GM12865 (cell line): Measurements from ENCODE around the gene IQCN.

Experiments used
- DNase-seq: peaks from one replicate; pipeline ENCODE4 v3.0.0; 2010; ENCODE audit warnings: low read depth
- H3K4me3 ChIP-seq: 2 replicates; pipeline ENCODE4 v1.5.1; 2011; ENCODE audit warnings: mild to moderate bottlenecking, low read depth, low read length, control low read depth
- TF ChIP-seq, protein P1 (sequence below): IDR thresholded peaks from 2 replicates; pipeline ENCODE4 v1.5.1; 2011; ENCODE audit warnings: low read length, control low read depth, low read depth, inconsistent platforms; ENCODE audit not compliant: insufficient read depth; ENCODE audit errors: missing control alignments

The IQCN gene

DNA sequence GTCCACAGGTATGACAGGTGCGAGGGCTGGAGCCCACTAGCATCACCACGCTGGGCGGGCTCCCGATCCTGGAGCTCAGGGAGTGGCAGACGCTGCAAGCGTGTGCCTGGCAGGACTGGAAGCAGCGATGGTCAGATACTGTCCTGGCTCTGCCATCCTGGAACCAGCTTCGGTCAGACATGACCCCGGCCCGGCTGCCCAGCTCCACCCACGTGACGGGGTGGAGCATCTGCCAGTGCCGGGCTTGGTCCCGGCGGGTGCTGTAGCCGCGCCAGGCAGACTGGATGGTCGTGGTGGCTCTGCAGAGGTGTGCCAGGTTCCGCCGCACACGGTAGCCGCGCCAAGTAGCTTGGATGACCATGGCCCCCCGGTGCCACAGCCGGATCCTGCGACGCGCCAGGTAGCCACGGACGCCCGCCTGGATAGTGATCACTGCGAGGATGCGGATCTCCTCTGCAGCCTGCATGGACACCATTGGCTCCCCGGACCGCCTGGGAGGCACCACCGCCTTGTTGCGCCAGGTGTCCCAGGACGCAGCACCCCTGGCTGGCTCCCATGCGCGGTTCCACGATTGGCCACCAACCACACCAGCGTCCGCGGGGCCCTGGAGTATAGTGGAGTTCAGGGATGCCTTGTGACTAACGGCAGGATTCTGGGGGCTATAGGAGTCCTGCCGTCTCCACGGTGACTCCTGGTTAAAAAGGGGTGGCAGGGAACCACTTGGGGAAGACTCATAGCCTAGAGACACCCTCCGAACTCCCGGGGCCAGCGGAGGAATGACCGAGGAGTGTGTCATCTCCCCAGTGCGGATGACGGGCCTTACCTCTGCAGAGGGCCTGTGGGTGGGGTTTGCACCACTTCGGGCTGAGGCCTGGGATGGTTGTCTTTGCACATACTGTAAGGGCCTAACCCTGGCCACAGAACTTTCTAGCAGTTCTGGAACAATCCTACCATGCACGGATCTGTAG lies 16.5 kb downstream of the IQCN start:
- TF ChIP-seq, protein P1, sequence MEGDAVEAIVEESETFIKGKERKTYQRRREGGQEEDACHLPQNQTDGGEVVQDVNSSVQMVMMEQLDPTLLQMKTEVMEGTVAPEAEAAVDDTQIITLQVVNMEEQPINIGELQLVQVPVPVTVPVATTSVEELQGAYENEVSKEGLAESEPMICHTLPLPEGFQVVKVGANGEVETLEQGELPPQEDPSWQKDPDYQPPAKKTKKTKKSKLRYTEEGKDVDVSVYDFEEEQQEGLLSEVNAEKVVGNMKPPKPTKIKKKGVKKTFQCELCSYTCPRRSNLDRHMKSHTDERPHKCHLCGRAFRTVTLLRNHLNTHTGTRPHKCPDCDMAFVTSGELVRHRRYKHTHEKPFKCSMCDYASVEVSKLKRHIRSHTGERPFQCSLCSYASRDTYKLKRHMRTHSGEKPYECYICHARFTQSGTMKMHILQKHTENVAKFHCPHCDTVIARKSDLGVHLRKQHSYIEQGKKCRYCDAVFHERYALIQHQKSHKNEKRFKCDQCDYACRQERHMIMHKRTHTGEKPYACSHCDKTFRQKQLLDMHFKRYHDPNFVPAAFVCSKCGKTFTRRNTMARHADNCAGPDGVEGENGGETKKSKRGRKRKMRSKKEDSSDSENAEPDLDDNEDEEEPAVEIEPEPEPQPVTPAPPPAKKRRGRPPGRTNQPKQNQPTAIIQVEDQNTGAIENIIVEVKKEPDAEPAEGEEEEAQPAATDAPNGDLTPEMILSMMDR, result no peak
- no peak overlapping the region for H3K4me3 ChIP-seq
- no peak for DNase-seq

DNA sequence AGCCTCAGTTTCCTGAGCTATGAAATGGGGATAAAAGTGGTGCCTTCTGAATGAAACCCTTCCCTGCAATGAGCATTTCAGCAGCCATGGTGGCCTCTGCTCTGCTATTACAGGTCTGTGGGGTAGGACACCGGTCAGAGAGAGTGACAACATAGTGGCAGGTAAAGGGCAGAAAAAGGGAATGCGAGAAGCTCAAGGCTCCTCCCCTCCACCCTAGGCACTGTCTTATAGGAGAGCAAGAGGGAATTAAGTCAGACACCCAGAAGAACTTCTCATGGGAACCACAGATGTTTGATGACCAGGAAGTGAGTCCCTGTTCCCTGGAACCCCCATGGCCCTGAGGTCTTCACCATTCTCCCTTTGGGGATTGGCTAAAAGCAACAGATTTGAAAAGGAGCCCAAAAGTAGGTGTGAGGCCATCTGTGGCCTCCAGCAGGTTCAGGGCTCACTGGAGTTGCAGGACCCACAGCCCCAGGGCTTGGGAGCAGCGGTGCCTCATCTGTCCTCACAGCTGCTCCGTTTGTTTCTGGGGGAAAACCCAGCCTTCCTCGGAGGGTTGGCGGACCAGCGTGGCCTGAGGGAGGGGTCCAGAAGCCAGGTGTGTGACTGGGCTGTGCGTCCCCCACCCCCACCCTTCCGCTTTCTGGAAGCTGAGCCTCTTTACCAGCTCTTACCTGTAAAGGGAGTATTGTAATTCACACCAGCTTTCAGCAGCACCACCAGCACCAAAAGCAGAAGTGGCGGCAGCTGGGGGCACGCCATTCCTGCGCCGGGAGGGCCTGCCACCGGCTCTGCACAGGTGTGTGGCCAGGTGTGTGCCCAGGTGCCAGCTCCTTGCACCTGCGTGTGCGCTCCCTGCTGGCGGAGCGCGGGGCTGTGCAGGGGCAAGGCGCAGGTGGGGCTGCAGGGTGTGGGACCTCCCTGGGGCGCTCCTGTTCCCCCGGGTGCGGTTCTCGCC lies 19.4 kb downstream of the IQCN start:
- DNase-seq, result no peak
- TF ChIP-seq, protein P1, result peak; percentile 12
- no peak overlapping the region for H3K4me3 ChIP-seq

DNA sequence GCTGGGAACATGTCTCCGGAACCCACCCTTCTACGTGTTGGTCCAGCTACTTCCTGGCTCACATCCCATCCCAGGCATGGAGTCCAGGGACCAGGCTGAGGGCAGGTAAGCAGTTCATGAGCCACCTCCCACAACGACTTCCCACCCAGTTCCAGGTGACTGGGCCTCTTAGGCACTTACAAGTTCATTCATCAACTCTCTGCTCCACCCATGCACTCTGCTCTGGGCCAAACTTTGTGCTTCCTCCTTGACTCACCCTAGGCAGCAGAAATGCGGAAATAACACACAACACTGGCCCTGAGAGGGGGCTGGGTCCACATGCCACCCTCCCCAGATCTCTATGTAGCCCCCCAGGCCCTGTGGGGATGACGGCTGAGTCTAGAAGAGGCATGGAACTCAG lies 20.5 kb downstream of the IQCN start:
- no peak for DNase-seq
- TF ChIP-seq, protein P1, result no peak

DNA sequence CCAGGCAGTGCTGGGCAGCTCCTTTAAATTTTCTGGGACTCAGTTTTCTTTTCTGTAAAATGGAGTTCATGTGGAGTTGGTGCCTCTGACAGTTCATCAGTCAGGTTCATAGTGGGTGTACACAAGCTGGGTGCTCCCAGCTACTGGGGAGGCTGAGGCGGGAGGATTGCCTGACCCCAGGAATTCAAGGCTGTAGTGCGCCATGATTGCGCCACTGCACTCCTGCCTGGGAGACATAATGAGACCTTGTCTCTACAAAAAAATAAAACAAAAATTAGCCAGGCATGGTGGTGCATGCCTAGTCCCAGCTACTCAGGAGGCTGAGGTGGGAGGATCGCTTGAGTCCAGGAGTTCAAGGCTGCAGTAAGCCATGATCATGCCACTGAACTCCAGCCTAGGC lies 21.1 kb downstream of the IQCN start:
- TF ChIP-seq, protein P1, result no peak
- no peak overlapping the region for H3K4me3 ChIP-seq
- DNase-seq, result no peak

More for the DNA sequence above, 20.5 kb downstream of the IQCN start:
- H3K4me3 ChIP-seq, result no peak overlapping the region

DNA sequence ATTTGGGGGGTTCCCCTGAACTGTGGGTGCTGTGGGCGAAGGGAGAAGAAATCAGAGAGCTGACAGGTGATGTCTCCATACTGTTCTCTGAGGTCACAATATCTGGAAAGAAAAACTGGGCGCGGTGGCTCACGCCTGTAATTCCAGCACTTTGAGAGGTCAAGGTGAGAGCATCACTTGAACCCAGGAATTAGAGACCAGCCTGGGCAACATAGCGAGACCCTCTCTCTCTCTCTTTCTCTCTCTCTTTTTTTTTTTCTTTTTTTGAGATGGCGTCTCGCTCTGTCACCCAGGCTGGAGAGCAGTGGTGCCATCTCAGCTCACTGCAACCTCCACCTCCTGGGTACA lies 21.9 kb downstream of the IQCN start:
- no peak overlapping the region for H3K4me3 ChIP-seq
- TF ChIP-seq, protein P1, result no peak
- DNase-seq, result no peak

DNA sequence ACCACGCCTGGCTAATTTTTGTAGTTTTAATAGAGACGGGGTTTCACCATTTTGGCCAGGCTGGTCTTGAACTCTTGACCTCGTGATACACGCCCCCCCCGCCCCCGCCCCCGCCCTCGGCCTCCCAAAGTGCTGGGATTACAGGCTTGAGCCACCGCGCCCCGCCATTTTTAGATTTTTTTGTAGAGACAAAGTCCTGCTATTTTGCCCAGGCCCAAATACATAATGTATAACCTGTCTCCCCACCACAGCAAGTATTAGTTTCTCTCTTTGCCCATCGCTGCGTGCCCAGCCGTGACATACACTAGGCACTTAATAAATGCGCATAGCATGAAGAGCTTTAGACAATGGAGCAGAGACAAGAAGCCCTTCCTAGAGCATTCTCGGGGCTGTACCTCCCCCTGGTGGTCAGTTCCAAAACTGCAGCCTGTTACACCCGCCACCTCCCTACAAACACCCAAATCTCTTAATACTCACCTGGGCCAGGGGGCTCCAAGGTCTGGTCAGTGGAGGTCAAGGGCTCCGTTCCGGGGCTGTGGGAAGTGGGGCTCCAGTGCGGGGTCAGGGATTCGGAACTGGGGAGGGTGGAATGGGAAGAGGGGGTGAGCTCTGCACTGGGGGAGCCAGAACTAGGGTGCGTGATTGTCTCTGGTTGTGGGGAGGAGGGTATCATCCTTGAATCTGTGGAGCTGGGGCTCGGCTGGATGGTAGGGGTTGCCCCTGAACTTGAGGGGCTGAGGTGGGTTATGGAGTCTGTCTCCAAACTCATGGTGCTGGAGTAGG lies 22.5 kb downstream of the IQCN start:
- peak; percentile 81 for DNase-seq
- no peak overlapping the region for H3K4me3 ChIP-seq
- TF ChIP-seq, protein P1, result peak; percentile 95
